OCI-LY1 (cell line): ENCODE results near the gene PHRF1.

Experiments used
- H2AFZ ChIP-seq: fragments of 200-600 bp; sonication (generic), shearing (Covaris generic); 2 replicates; pipeline ENCODE4 v1.6.0; 2014; ENCODE audit warnings: antibody characterized with exemption, mild to moderate bottlenecking, low read length
- H3F3A ChIP-seq: fragments of 200-600 bp; sonication (generic), shearing (Covaris generic); 2 replicates; pipeline ENCODE4 v1.6.0; 2014; ENCODE audit warnings: mild to moderate bottlenecking, antibody characterized with exemption, low read length, moderate library complexity; ENCODE audit not compliant: insufficient read depth
- H3K27ac ChIP-seq: fragments of 200-600 bp; sonication (generic); 2 replicates; pipeline ENCODE4 v1.5.1; 2014; ENCODE audit warnings: low read length, mixed run types, mild to moderate bottlenecking, low read depth; ENCODE audit not compliant: poor library complexity, severe bottlenecking
- H3K27me3 ChIP-seq: fragments of 200-600 bp; sonication (generic); 2 replicates; pipeline ENCODE4 v1.6.0; 2014; ENCODE audit warnings: antibody characterized with exemption, mild to moderate bottlenecking, low read length, moderate library complexity; ENCODE audit not compliant: insufficient read depth
- H3K36me3 ChIP-seq: fragments of 200-600 bp; sonication (generic); 2 replicates; pipeline ENCODE4 v1.6.1; 2014; ENCODE audit warnings: mild to moderate bottlenecking, antibody characterized with exemption, low read length, moderate library complexity, mixed read lengths; ENCODE audit not compliant: insufficient read depth
- H3K4me1 ChIP-seq: fragments of 200-600 bp; sonication (generic); 2 replicates; pipeline ENCODE4 v1.5.1; 2014; ENCODE audit warnings: mild to moderate bottlenecking, low read length, moderate library complexity; ENCODE audit not compliant: insufficient read depth, severe bottlenecking
- H3K4me2 ChIP-seq: fragments of 200-600 bp; sonication (generic), shearing (Covaris generic); 2 replicates; pipeline ENCODE4 v1.6.1; 2014; ENCODE audit warnings: low read length
- H3K4me3 ChIP-seq: fragments of 200-600 bp; sonication (generic); 2 replicates; pipeline ENCODE4 v1.5.1; 2014; ENCODE audit warnings: low read length, low read depth, mild to moderate bottlenecking, mixed read lengths; ENCODE audit not compliant: poor library complexity, severe bottlenecking
- H3K79me2 ChIP-seq: fragments of 200-600 bp; shearing (Covaris generic); 2 replicates; pipeline ENCODE4 v1.6.1; 2016; ENCODE audit warnings: mixed run types, low read length, mixed read lengths; ENCODE audit not compliant: insufficient read depth
- H3K9ac ChIP-seq: fragments of 200-600 bp; sonication (generic), shearing (Covaris generic); 2 replicates; pipeline ENCODE4 v1.6.1; 2014; ENCODE audit warnings: mild to moderate bottlenecking, low read length, mixed read lengths
- H3K9me2 ChIP-seq: fragments of 200-600 bp; sonication (generic), shearing (Covaris generic); 2 replicates; pipeline ENCODE4 v1.6.1; 2014; ENCODE audit warnings: low read depth, mild to moderate bottlenecking, low read length, mixed read lengths
- H3K9me3 ChIP-seq: fragments of 200-600 bp; shearing (Covaris generic); 2 replicates; pipeline ENCODE4 v1.6.1; 2014; ENCODE audit warnings: low read length, mixed read lengths
- H4K20me1 ChIP-seq: fragments of 200-600 bp; sonication (generic), shearing (Covaris generic); 2 replicates; pipeline ENCODE4 v1.6.0; 2016; ENCODE audit warnings: mild to moderate bottlenecking, low read length; ENCODE audit not compliant: insufficient read depth
- CTCF ChIP-seq: fragments of 200-600 bp; sonication (generic), shearing (Covaris generic); IDR thresholded peaks from 2 replicates; pipeline ENCODE4 v1.5.1; 2017; ENCODE audit warnings: mild to moderate bottlenecking, antibody characterized with exemption, low read length, moderate library complexity, mixed read lengths
- EZH2 ChIP-seq: fragments of 200-600 bp; sonication (generic), shearing (Covaris generic); IDR thresholded peaks from 2 replicates; pipeline ENCODE4 v1.8.0; 2017; ENCODE audit warnings: borderline replicate concordance, mixed run types, mild to moderate bottlenecking, antibody characterized with exemption, low read length, moderate library complexity, mixed read lengths

PHRF1 gene

GRCh38 chr11:625636-626268 is 49.5 kb downstream of the PHRF1 start:
- H3K27me3 ChIP-seq, result 0 out of 2 replicates have a peak, but pooled peaks cover 3% of the 10 kb centered on the region
- H3K4me2 ChIP-seq, result no peak overlapping the region
- H3K4me3 ChIP-seq, result no peak overlapping the region
- no peak overlapping the region for H3K9ac ChIP-seq
- no peak overlapping the region for H3K27ac ChIP-seq
- no peak for TF ChIP-seq CTCF
- no peak for TF ChIP-seq EZH2
- H3K9me3 ChIP-seq, result no peaks in the 10 kb centered on the region
- peaks cover 8% of the 10 kb centered on the region; the same call in 1 of the 2 replicates for H3K36me3 ChIP-seq
- H3K4me1 ChIP-seq, result peaks cover 18% of the 10 kb centered on the region
- H3K9me2 ChIP-seq, result no peaks in the 10 kb centered on the region
- H2AFZ ChIP-seq, result no peak overlapping the region
- H4K20me1 ChIP-seq, result no peaks in the 10 kb centered on the region
- no peaks in the 10 kb centered on the region for H3F3A ChIP-seq
- no peaks in the 10 kb centered on the region for H3K79me2 ChIP-seq

- Histone ChIP-seq H2AFZ (no peak within 1 kb of the TSS), H3K4me2 (no peak within 1 kb of the TSS; the same call in 1 of the 2 replicates), H3K9me3 (no peaks in the 10 kb centered on the region), H3K27me3 (0 out of 2 replicates have a peak, but pooled peaks cover 3% of the 10 kb centered on the region), H3K9ac (no peak within 1 kb of the TSS), H3K4me3 (no peak within 1 kb of the TSS), H4K20me1 (no peaks in the 10 kb centered on the region), H3K27ac (no peak within 1 kb of the TSS), H3K9me2 (no peaks in the 10 kb centered on the region), H3F3A (no peaks in the 10 kb centered on the region), H3K36me3 (peaks cover 8% of the 10 kb centered on the region; the same call in 1 of the 2 replicates), H3K79me2 (no peaks in the 10 kb centered on the region), H3K4me1 (peaks cover 18% of the 10 kb centered on the region)
- TF ChIP-seq CTCF (no peak), EZH2 (no peak)
These were observed 50.4 kb downstream of the PHRF1 start, which contains the start of gene SCT for GRCh38 chr11:626475-627307. SCT (minus strand) TSS chr11:627181; CDS start chr11:627143, 38 bp downstream.

- no peak overlapping the region for H3K4me2 ChIP-seq
- TF ChIP-seq EZH2 (no peak), CTCF (no peak)
- no peak overlapping the region for H2AFZ ChIP-seq
- peaks cover 6% of the 10 kb centered on the region; the same call in 1 of the 2 replicates for H3K36me3 ChIP-seq
- no peaks in the 10 kb centered on the region for H3K9me3 ChIP-seq
- no peak overlapping the region for H3K4me3 ChIP-seq
- H3K27me3 ChIP-seq, result 0 out of 2 replicates have a peak, but pooled peaks cover 3% of the 10 kb centered on the region
- H3F3A ChIP-seq, result no peaks in the 10 kb centered on the region
- H3K9ac ChIP-seq, result no peak overlapping the region
- H3K27ac ChIP-seq, result no peak overlapping the region
- H3K4me1 ChIP-seq, result peaks cover 18% of the 10 kb centered on the region
- no peaks in the 10 kb centered on the region for H4K20me1 ChIP-seq
- H3K79me2 ChIP-seq, result no peaks in the 10 kb centered on the region
- no peaks in the 10 kb centered on the region for H3K9me2 ChIP-seq
These were observed 51.0 kb downstream of the PHRF1 start for GRCh38 chr11:627308-627576.
